Astrocyte (in vitro differentiated cells and primary cell): ENCODE data around the gene TREML2. TPM values are rescaled to one million over a fixed set of nuclear protein-coding genes. Genes with fewer than 3 reads are reported as not detected.
"Not testable (repeated sequence)": the region's sequence is repeated elsewhere in the genome, so short reads cannot be mapped to it uniquely, and the experiment has no call there.

ENCODE experiments used
- DNase-seq: peaks from one replicate; pipeline ENCODE4 v3.0.0-alpha.2; 2010; ENCODE audit warnings: low read depth
- FAIRE-seq: peaks from 2 replicates; lab custom pipeline; 2011; peaks lifted over from hg19 to GRCh38; lab: Jason Lieb, UNC
- H2AFZ ChIP-seq: 2 replicates; pipeline ENCODE4 v1.6.0; 2012; ENCODE audit warnings: low read depth, low read length, inconsistent platforms
- H3K27ac ChIP-seq: 2 replicates; pipeline ENCODE4 v1.5.1; 2011; ENCODE audit warnings: low read depth, low read length, inconsistent platforms
- H3K27me3 ChIP-seq: 2 replicates; pipeline ENCODE4 v1.6.0; 2011; ENCODE audit warnings: low read length, inconsistent platforms; ENCODE audit not compliant: insufficient read depth
- H3K36me3 ChIP-seq: 2 replicates; pipeline ENCODE4 v1.5.1; 2011; ENCODE audit warnings: low read length, inconsistent platforms; ENCODE audit not compliant: insufficient read depth
- H3K4me1 ChIP-seq: 2 replicates; pipeline ENCODE4 v1.5.1; 2011; ENCODE audit warnings: low read length, inconsistent platforms; ENCODE audit not compliant: insufficient read depth
- H3K4me2 ChIP-seq: 2 replicates; pipeline ENCODE4 v1.6.0; 2012; ENCODE audit warnings: low read length, inconsistent platforms
- H3K4me3 ChIP-seq: 2 replicates; pipeline ENCODE4 v1.5.1; 2011; ENCODE audit warnings: low read depth, mild to moderate bottlenecking, low read length, inconsistent platforms; ENCODE audit not compliant: insufficient read depth
- H3K79me2 ChIP-seq: 2 replicates; pipeline ENCODE4 v1.6.0; 2012; ENCODE audit warnings: mild to moderate bottlenecking, low read length, inconsistent platforms; ENCODE audit not compliant: insufficient read depth
- H3K9ac ChIP-seq: 2 replicates; pipeline ENCODE4 v1.6.0; 2012; ENCODE audit warnings: mild to moderate bottlenecking, low read length, inconsistent platforms
- H3K9me3 ChIP-seq: 2 replicates; pipeline ENCODE4 v1.5.1; 2012; ENCODE audit warnings: low read depth, mild to moderate bottlenecking, low read length, inconsistent platforms; ENCODE audit not compliant: insufficient read depth
- H4K20me1 ChIP-seq: 2 replicates; pipeline ENCODE4 v1.6.0; 2012; ENCODE audit warnings: low read length, inconsistent platforms; ENCODE audit not compliant: insufficient read depth
- H3K27ac Mint-ChIP-seq: one replicate; pipeline ENCODE4 v1.8.0; 2021; ENCODE audit warnings: mild to moderate bottlenecking, mixed read lengths; ENCODE audit not compliant: unreplicated experiment
- H3K27me3 Mint-ChIP-seq: one replicate; pipeline ENCODE4 v1.8.0; 2021; ENCODE audit warnings: low read depth, mixed read lengths; ENCODE audit not compliant: unreplicated experiment
- H3K36me3 Mint-ChIP-seq: one replicate; pipeline ENCODE4 v1.8.0; 2021; ENCODE audit warnings: low read depth, mixed read lengths; ENCODE audit not compliant: unreplicated experiment
- H3K4me1 Mint-ChIP-seq: one replicate; pipeline ENCODE4 v1.8.0; 2021; ENCODE audit warnings: low read depth, mixed read lengths; ENCODE audit not compliant: unreplicated experiment
- H3K4me3 Mint-ChIP-seq: one replicate; pipeline ENCODE4 v1.8.0; 2021; ENCODE audit warnings: mild to moderate bottlenecking, moderate library complexity, mixed read lengths; ENCODE audit not compliant: unreplicated experiment
- H3K9me3 Mint-ChIP-seq: one replicate; pipeline ENCODE4 v1.8.0; 2021; ENCODE audit warnings: mild to moderate bottlenecking, mixed read lengths; ENCODE audit not compliant: unreplicated experiment
- CTCF ChIP-seq: IDR thresholded peaks from 2 replicates; pipeline ENCODE4 v1.5.1; 2011; ENCODE audit warnings: low read depth, mild to moderate bottlenecking, inconsistent platforms, low read length, moderate library complexity; ENCODE audit not compliant: insufficient read depth
- EZH2 ChIP-seq: IDR thresholded peaks from 2 replicates; pipeline ENCODE4 v1.6.1; 2012; ENCODE audit warnings: mild to moderate bottlenecking, low read length, inconsistent platforms; ENCODE audit not compliant: insufficient read depth
- total RNA-seq: library from RNA; stranded (reverse); gene quantifications from 2 replicates; pipeline ENCODE4 v1.2.1, GENCODE V29; 2021

The TREML2 gene
- total RNA-seq, 1 donor from 2014 or later = not detected

GRCh38 chr6:41190791-41191190, 10.2 kb downstream of the TREML2 start:
- peaks cover 2% of the 10 kb centered on the region for H3K27me3 ChIP-seq
- Mint-ChIP-seq H3K4me3 (no peak overlapping the region), H3K4me1 (no peaks in the 10 kb centered on the region), H3K27ac (no peak overlapping the region), H3K36me3 (no peaks in the 10 kb centered on the region), H3K9me3 (peaks cover 25% of the 10 kb centered on the region), H3K27me3 (peaks cover 32% of the 10 kb centered on the region)
- H3K9ac ChIP-seq = no peak overlapping the region
- FAIRE-seq (no peak), DNase-seq (no peak)
- no peak overlapping the region for H3K4me3 ChIP-seq
- H3K9me3 ChIP-seq = no peaks in the 10 kb centered on the region
- H3K4me1 ChIP-seq = no peaks in the 10 kb centered on the region
- no peak overlapping the region for H2AFZ ChIP-seq
- no peaks in the 10 kb centered on the region for H3K79me2 ChIP-seq
- no peak for TF ChIP-seq CTCF
- no peak for TF ChIP-seq EZH2
- no peaks in the 10 kb centered on the region for H4K20me1 ChIP-seq
- H3K4me2 ChIP-seq = no peak overlapping the region
- H3K27ac ChIP-seq = no peak overlapping the region
- H3K36me3 ChIP-seq = no peaks in the 10 kb centered on the region

DNA sequence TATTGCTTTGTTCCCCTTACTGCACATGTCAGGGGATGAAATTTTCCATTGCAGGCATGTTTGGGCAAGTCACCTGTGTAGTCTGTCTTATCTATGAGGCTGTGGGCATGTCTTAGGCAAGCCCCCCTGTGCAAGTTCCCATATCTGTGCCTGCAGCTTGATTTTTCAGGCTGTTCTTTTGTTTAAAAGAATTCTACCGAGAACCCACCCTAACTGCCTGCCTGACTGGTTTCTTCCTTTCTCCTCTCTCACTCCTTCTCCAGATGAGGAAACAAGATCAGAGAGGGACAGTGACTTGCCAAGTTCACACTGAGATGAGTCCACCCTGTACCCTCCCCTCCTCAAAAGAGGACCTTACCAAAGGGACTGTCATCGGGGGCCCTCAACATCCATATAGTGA, 11.0 kb downstream of the TREML2 start:
- no peak for FAIRE-seq
- Histone ChIP-seq H4K20me1 (no peaks in the 10 kb centered on the region), H3K9me3 (no peaks in the 10 kb centered on the region), H3K4me2 (no peak overlapping the region), H3K79me2 (no peaks in the 10 kb centered on the region), H3K9ac (no peak overlapping the region), H3K36me3 (no peaks in the 10 kb centered on the region), H3K27me3 (peaks cover 1% of the 10 kb centered on the region), H3K27ac (no peak overlapping the region), H3K4me3 (no peak overlapping the region), H2AFZ (no peak overlapping the region), H3K4me1 (no peaks in the 10 kb centered on the region)
- Mint-ChIP-seq H3K4me1 (no peaks in the 10 kb centered on the region), H3K27me3 (peaks cover 30% of the 10 kb centered on the region), H3K4me3 (no peak overlapping the region), H3K9me3 (peaks cover 19% of the 10 kb centered on the region), H3K27ac (no peak overlapping the region), H3K36me3 (no peaks in the 10 kb centered on the region)
- no peak for DNase-seq
- TF ChIP-seq CTCF (no peak), EZH2 (no peak)

GRCh38 chr6:41189046-41189445, 11.9 kb downstream of the TREML2 start:
- not testable (repeated sequence) for H3K27ac Mint-ChIP-seq, H2AFZ ChIP-seq, H3K36me3 ChIP-seq, FAIRE-seq, H3K4me1 ChIP-seq, H3K4me3 Mint-ChIP-seq, H3K36me3 Mint-ChIP-seq, H3K4me1 Mint-ChIP-seq, H3K27ac ChIP-seq, H3K9ac ChIP-seq, H4K20me1 ChIP-seq, DNase-seq, H3K79me2 ChIP-seq, H3K4me2 ChIP-seq, H3K9me3 ChIP-seq, H3K4me3 ChIP-seq, H3K27me3 ChIP-seq
- Mint-ChIP-seq H3K9me3 (peaks cover 17% of the 10 kb centered on the region), H3K27me3 (peaks cover 23% of the 10 kb centered on the region)
